ENCODE results near the gene KCNG2. TPM values are rescaled to one million over a fixed set of nuclear protein-coding genes. Genes with fewer than 3 reads are reported as not detected.

The KCNG2 gene
- total and polyA plus RNA-seq, 10 of the 15 experiments (the other 5 are each of a cell fraction or from before 2014, with no cell fraction given) = 0.20 to 0.23 TPM; not detected in 8

- WGBS (ENCODE audit: insufficient coverage, insufficient replicate concordance, low lambda C conversion rate, missing lambda C conversion rate) = 84% methylated on average over 43 of the region's 43 CpGs
- H3K27me3 ChIP-seq (replicated peaks in 1 of 2; ENCODE audit: control insufficient read depth in 2 of 2, insufficient read depth in 2 of 2, low read length in 1 of 2) = no peaks in the 10 kb centered on the region
- ChIA-PET SMC1A (ENCODE audit: uncharacterized antibody, unreplicated experiment) (no interaction called here), POLR2A (no interaction called here), RAD21 (ENCODE audit: unreplicated experiment) (no interaction called here), CTCF (no interaction called here)
- no peaks in the 10 kb centered on the region for H3K9me3 ChIP-seq (replicated peaks; ENCODE audit: control insufficient read depth, insufficient read depth, low read length)
- H3K9ac ChIP-seq (ENCODE audit: control insufficient read depth, insufficient read depth, low read length) = no peak overlapping the region
- no TSS peak for BruUV-seq (replicated peaks)
- DNase-seq (ENCODE audit: low read depth, low spot score) = no peak
- H3K4me3 ChIP-seq = no peak overlapping the region
- H3K27ac ChIP-seq (ENCODE audit: control insufficient read depth, insufficient read depth) = no peak overlapping the region
- intact Hi-C loops (cut with micrococcal nuclease; ENCODE audit: unreplicated experiment) = no loop called here
- no peak overlapping the region for H3K4me2 ChIP-seq (ENCODE audit: control insufficient read depth, insufficient read depth)
- no peaks in the 10 kb centered on the region for H3K36me3 ChIP-seq (ENCODE audit: control insufficient read depth in 2 of 2, insufficient read depth in 2 of 2, low read length in 1 of 2)
- ATAC-seq = no peak
- no peaks in the 10 kb centered on the region for H4K20me1 ChIP-seq (ENCODE audit: control insufficient read depth, insufficient read depth)
- no peaks in the 10 kb centered on the region for H3K79me2 ChIP-seq (ENCODE audit: control insufficient read depth, insufficient read depth, low read length)
- no peak for FAIRE-seq
- H2AFZ ChIP-seq (ENCODE audit: control insufficient read depth, low read depth, low read length) = no peak overlapping the region
- no peaks in the 10 kb centered on the region for H3K4me1 ChIP-seq (ENCODE audit: control insufficient read depth, insufficient read depth, low read length)
- in situ Hi-C loops (cut with MboI) = no loop called here
- TF ChIP-seq, protein P1, sequence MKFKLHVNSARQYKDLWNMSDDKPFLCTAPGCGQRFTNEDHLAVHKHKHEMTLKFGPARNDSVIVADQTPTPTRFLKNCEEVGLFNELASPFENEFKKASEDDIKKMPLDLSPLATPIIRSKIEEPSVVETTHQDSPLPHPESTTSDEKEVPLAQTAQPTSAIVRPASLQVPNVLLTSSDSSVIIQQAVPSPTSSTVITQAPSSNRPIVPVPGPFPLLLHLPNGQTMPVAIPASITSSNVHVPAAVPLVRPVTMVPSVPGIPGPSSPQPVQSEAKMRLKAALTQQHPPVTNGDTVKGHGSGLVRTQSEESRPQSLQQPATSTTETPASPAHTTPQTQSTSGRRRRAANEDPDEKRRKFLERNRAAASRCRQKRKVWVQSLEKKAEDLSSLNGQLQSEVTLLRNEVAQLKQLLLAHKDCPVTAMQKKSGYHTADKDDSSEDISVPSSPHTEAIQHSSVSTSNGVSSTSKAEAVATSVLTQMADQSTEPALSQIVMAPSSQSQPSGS (IDR thresholded peaks at IDR 0.05; ENCODE audit: low read length) = no peak
- TF ChIP-seq, protein P2, sequence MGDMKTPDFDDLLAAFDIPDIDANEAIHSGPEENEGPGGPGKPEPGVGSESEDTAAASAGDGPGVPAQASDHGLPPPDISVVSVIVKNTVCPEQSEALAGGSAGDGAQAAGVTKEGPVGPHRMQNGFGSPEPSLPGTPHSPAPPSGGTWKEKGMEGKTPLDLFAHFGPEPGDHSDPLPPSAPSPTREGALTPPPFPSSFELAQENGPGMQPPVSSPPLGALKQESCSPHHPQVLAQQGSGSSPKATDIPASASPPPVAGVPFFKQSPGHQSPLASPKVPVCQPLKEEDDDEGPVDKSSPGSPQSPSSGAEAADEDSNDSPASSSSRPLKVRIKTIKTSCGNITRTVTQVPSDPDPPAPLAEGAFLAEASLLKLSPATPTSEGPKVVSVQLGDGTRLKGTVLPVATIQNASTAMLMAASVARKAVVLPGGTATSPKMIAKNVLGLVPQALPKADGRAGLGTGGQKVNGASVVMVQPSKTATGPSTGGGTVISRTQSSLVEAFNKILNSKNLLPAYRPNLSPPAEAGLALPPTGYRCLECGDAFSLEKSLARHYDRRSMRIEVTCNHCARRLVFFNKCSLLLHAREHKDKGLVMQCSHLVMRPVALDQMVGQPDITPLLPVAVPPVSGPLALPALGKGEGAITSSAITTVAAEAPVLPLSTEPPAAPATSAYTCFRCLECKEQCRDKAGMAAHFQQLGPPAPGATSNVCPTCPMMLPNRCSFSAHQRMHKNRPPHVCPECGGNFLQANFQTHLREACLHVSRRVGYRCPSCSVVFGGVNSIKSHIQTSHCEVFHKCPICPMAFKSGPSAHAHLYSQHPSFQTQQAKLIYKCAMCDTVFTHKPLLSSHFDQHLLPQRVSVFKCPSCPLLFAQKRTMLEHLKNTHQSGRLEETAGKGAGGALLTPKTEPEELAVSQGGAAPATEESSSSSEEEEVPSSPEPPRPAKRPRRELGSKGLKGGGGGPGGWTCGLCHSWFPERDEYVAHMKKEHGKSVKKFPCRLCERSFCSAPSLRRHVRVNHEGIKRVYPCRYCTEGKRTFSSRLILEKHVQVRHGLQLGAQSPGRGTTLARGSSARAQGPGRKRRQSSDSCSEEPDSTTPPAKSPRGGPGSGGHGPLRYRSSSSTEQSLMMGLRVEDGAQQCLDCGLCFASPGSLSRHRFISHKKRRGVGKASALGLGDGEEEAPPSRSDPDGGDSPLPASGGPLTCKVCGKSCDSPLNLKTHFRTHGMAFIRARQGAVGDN (IDR thresholded peaks at IDR 0.05) = no peak
- TF ChIP-seq NKRF (conservative IDR thresholded peaks at IDR 0.05) (no peak), BMI1 (IDR thresholded peaks at IDR 0.05; ENCODE audit: borderline replicate concordance) (no peak), ZSCAN29 (IDR thresholded peaks at IDR 0.05) (no peak), SMC3 (IDR thresholded peaks at IDR 0.05; ENCODE audit: borderline replicate concordance, low read length) (no peak), IKZF2 (IDR thresholded peaks at IDR 0.05) (no peak)
- TF ChIP-seq, protein P3, sequence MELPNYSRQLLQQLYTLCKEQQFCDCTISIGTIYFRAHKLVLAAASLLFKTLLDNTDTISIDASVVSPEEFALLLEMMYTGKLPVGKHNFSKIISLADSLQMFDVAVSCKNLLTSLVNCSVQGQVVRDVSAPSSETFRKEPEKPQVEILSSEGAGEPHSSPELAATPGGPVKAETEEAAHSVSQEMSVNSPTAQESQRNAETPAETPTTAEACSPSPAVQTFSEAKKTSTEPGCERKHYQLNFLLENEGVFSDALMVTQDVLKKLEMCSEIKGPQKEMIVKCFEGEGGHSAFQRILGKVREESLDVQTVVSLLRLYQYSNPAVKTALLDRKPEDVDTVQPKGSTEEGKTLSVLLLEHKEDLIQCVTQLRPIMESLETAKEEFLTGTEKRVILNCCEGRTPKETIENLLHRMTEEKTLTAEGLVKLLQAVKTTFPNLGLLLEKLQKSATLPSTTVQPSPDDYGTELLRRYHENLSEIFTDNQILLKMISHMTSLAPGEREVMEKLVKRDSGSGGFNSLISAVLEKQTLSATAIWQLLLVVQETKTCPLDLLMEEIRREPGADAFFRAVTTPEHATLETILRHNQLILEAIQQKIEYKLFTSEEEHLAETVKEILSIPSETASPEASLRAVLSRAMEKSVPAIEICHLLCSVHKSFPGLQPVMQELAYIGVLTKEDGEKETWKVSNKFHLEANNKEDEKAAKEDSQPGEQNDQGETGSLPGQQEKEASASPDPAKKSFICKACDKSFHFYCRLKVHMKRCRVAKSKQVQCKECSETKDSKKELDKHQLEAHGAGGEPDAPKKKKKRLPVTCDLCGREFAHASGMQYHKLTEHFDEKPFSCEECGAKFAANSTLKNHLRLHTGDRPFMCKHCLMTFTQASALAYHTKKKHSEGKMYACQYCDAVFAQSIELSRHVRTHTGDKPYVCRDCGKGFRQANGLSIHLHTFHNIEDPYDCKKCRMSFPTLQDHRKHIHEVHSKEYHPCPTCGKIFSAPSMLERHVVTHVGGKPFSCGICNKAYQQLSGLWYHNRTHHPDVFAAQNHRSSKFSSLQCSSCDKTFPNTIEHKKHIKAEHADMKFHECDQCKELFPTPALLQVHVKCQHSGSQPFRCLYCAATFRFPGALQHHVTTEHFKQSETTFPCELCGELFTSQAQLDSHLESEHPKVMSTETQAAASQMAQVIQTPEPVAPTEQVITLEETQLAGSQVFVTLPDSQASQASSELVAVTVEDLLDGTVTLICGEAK (IDR thresholded peaks at IDR 0.05; ENCODE audit: borderline replicate concordance) = no peak
- TF ChIP-seq, protein P4, sequence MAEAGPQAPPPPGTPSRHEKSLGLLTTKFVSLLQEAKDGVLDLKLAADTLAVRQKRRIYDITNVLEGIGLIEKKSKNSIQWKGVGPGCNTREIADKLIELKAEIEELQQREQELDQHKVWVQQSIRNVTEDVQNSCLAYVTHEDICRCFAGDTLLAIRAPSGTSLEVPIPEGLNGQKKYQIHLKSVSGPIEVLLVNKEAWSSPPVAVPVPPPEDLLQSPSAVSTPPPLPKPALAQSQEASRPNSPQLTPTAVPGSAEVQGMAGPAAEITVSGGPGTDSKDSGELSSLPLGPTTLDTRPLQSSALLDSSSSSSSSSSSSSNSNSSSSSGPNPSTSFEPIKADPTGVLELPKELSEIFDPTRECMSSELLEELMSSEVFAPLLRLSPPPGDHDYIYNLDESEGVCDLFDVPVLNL (IDR thresholded peaks at IDR 0.05; ENCODE audit: low read depth, low read length) = no peak
Observed at GRCh38 chr18:79806976-79807841, 9.5 kb downstream of the KCNG2 start.

Measured in GM12878 (cell line).